A549 (cell line): ENCODE results near the gene AMN. TPM values are rescaled to one million over a fixed set of nuclear protein-coding genes. Genes with fewer than 3 reads are reported as not detected.
A peak's percentile ranks its signal among the peaks of the same experiment; 100 is the strongest.

Source experiments
- ATAC-seq, 2 experiments: fragments of 200-7000 bp in 1 of 2; fragments of >200 bp in 1 of 2; cut with Nextera tagmentation in 1 of 2; cut with Tn5 transposase in 1 of 2; 3 replicates each; pipeline versions ENCODE4 v1.8.0 to v1.9.1; 2018 to 2020; ENCODE audit warnings: mild to moderate bottlenecking in 1 of 2, moderate library complexity in 1 of 2
- CTCF ChIA-PET: fragments of 300-600 bp; sonication (Branson Sonifier 250); formaldehyde crosslinking; extraction: SDS; loops from one replicate; lab custom pipeline; 2021; ENCODE audit warnings: antibody characterized with exemption, inconsistent platforms; lab: Yijun Ruan, JAX
- POLR2A ChIA-PET: fragments of 350-600 bp; formaldehyde crosslinking; extraction: SDS; loops from one replicate; lab custom pipeline; 2021; ENCODE audit warnings: antibody characterized with exemption, inconsistent platforms; lab: Yijun Ruan, JAX
- DNase-seq, 2 experiments: peaks; one replicate each; pipeline versions ENCODE4 v3.0.0 to v3.0.0-alpha.2; 2011 to 2016; ENCODE audit warnings: low read depth in 1 of 2, low spot score in 1 of 2
- FAIRE-seq: peaks from 2 replicates; lab custom pipeline; 2011; peaks lifted over from hg19 to GRCh38; lab: Jason Lieb, UNC
- H3K27ac ChIP-seq, 2 experiments: fragments of >200 bp; sonication (Bioruptor Twin); formaldehyde crosslinking; 3 replicates each; pipeline ENCODE4 v1.5.1; 2016 to 2017
- H3K4me1 ChIP-seq: fragments of >200 bp; sonication (Bioruptor Twin); formaldehyde crosslinking; 3 replicates; pipeline ENCODE4 v1.6.1; 2016
- H3K4me2 ChIP-seq: fragments of >200 bp; sonication (Bioruptor Twin); formaldehyde crosslinking; 3 replicates; pipeline ENCODE4 v1.6.1; 2016
- H3K4me3 ChIP-seq: fragments of >200 bp; sonication (Bioruptor Twin); formaldehyde crosslinking; 3 replicates; pipeline ENCODE4 v1.5.1; 2016
- H3K9me3 ChIP-seq: fragments of >200 bp; sonication (Bioruptor Twin); formaldehyde crosslinking; 3 replicates; pipeline ENCODE4 v1.6.1; 2016
- CBX8 ChIP-seq: fragments of 200-600 bp; sonication (generic); IDR thresholded peaks from 2 replicates; pipeline ENCODE4 v1.6.1; 2016
- CHD4 ChIP-seq: fragments of 200-600 bp; sonication (generic); IDR thresholded peaks from 2 replicates; pipeline ENCODE4 v1.6.1; 2016; ENCODE audit warnings: antibody characterized with exemption, mild to moderate bottlenecking, borderline replicate concordance
- ESRRA ChIP-seq: fragments of 150-350 bp; IDR thresholded peaks from 2 replicates; pipeline ENCODE4 v1.6.1; 2014; ENCODE audit warnings: mild to moderate bottlenecking, low read length, borderline replicate concordance
- FOSB ChIP-seq: fragments of 250-450 bp; sonication (Bioruptor Pico); IDR thresholded peaks from 2 replicates; pipeline ENCODE4 v1.5.0; 2020; ENCODE audit warnings: mild to moderate bottlenecking, moderate library complexity
- FOXS1 ChIP-seq: fragments of 250-450 bp; sonication (Bioruptor Pico); IDR thresholded peaks from 2 replicates; pipeline ENCODE4 v1.5.0; 2020; ENCODE audit warnings: mild to moderate bottlenecking, moderate library complexity
- HOXA7 ChIP-seq: fragments of 250-450 bp; sonication (Bioruptor Pico); IDR thresholded peaks from 2 replicates; pipeline ENCODE4 v1.5.0; 2020; ENCODE audit warnings: mild to moderate bottlenecking, moderate library complexity
- JUN ChIP-seq, 2 experiments: fragments of >200 bp; sonication (Bioruptor Twin); formaldehyde crosslinking; IDR thresholded peaks; 2 replicates in 1 of 2; 3 replicates in 1 of 2; pipeline ENCODE4 v1.6.1; 2016 to 2017
- JUNB ChIP-seq: fragments of >200 bp; sonication (Bioruptor Twin); formaldehyde crosslinking; IDR thresholded peaks from 2 replicates; pipeline ENCODE4 v1.6.1; 2016
- MYC ChIP-seq: IDR thresholded peaks from 2 replicates; pipeline ENCODE4 v1.6.1; 2012; ENCODE audit warnings: mild to moderate bottlenecking, inconsistent platforms, low read length, improper control_type of control experiment, borderline replicate concordance
- NFE2L2 ChIP-seq: fragments of 150-350 bp; conservative IDR thresholded peaks from 2 replicates; pipeline ENCODE4 v1.6.1; 2014; ENCODE audit warnings: low read length
- NPAS2 ChIP-seq: fragments of 250-450 bp; sonication (Bioruptor Pico); IDR thresholded peaks from 2 replicates; pipeline ENCODE4 v1.8.0; 2022; ENCODE audit warnings: mild to moderate bottlenecking, moderate library complexity, borderline replicate concordance
- PHF8 ChIP-seq: fragments of 200-600 bp; sonication (generic); IDR thresholded peaks from 2 replicates; pipeline ENCODE4 v1.6.1; 2016; ENCODE audit warnings: low read depth, mild to moderate bottlenecking, antibody characterized with exemption, moderate library complexity, borderline replicate concordance
- POLR2A ChIP-seq: IDR thresholded peaks from 2 replicates; pipeline ENCODE4 v1.6.1; 2012; ENCODE audit warnings: mild to moderate bottlenecking, low read length
- RAD21 ChIP-seq, 2 experiments: fragments of >200 bp in 1 of 2; sonication (Bioruptor Twin) in 1 of 2; formaldehyde crosslinking in 1 of 2; IDR thresholded peaks in 1 of 2; conservative IDR thresholded peaks in 1 of 2; 2 replicates in 1 of 2; 3 replicates in 1 of 2; pipeline ENCODE4 v1.6.1; 2012 to 2018; ENCODE audit warnings: inconsistent platforms in 1 of 2
- RARB ChIP-seq: fragments of 250-450 bp; sonication (Bioruptor Pico); IDR thresholded peaks from 2 replicates; pipeline ENCODE4 v1.8.0; 2021; ENCODE audit warnings: mild to moderate bottlenecking, moderate library complexity
- RNF2 ChIP-seq: fragments of 200-600 bp; sonication (generic); IDR thresholded peaks from 2 replicates; pipeline ENCODE4 v1.6.1; 2016; ENCODE audit warnings: low read depth, mild to moderate bottlenecking, antibody characterized with exemption, moderate library complexity, borderline replicate concordance
- SREBF2 ChIP-seq: fragments of 450-650 bp; IDR thresholded peaks from 2 replicates; pipeline ENCODE4 v1.6.1; 2014; ENCODE audit warnings: mild to moderate bottlenecking, moderate library complexity
- TFCP2L1 ChIP-seq: fragments of 250-450 bp; sonication (Bioruptor Pico); IDR thresholded peaks from 2 replicates; pipeline ENCODE4 v1.5.0; 2021; ENCODE audit warnings: mild to moderate bottlenecking
- TP53 ChIP-seq: fragments of 250-450 bp; sonication (Bioruptor Pico); IDR thresholded peaks from 2 replicates; pipeline ENCODE4 v1.5.0; 2021; ENCODE audit warnings: mild to moderate bottlenecking, moderate library complexity
- ZFP36 ChIP-seq: fragments of 450-650 bp; IDR thresholded peaks from 2 replicates; pipeline ENCODE4 v1.6.1; 2014; ENCODE audit warnings: borderline replicate concordance; ENCODE audit not compliant: partially characterized antibody
- ZSCAN20 ChIP-seq: fragments of 250-450 bp; sonication (Bioruptor Pico); IDR thresholded peaks from 2 replicates; pipeline ENCODE4 v1.8.0; 2022; ENCODE audit warnings: mild to moderate bottlenecking, moderate library complexity
- WGBS: methylation state at CpG from one replicate; pipeline ENCODE4 v1.1.6; 2017; ENCODE audit errors: missing lambda C conversion rate; 5-methylcytosine and 5-hydroxymethylcytosine counted together
- polyA plus RNA-seq, 4 experiments: library from polyadenylated mRNA; depleted of rRNA in 3 of 4; stranded (reverse); fragments of >200 nt; fragmentation: RNase III in 1 of 4; extraction: RNeasy Plus Mini Kit Qiagen cat#74134 plus additional on column Dnase treatment in 1 of 4; gene quantifications; 2 replicates in 3 of 4; 3 replicates in 1 of 4; pipeline ENCODE4 v1.2.3, GENCODE V29; 2011 to 2017
- TF ChIP-seq, protein P1 (sequence below): fragments of >200 bp; sonication (Bioruptor Twin); formaldehyde crosslinking; IDR thresholded peaks from 3 replicates; pipeline ENCODE4 v1.6.1; 2016
- TF ChIP-seq, protein P2 (sequence below): fragments of 250-450 bp; sonication (Bioruptor Pico); IDR thresholded peaks from 2 replicates; pipeline ENCODE4 v1.5.0; 2020; ENCODE audit warnings: low read depth, mild to moderate bottlenecking, moderate library complexity
- TF ChIP-seq, protein P3 (sequence below): fragments of 250-450 bp; sonication (Bioruptor Pico); IDR thresholded peaks from 2 replicates; pipeline ENCODE4 v1.5.0; 2021; ENCODE audit warnings: mild to moderate bottlenecking, moderate library complexity, borderline replicate concordance

The AMN gene
- polyA plus RNA-seq, 2 of the 4 experiments (the other 2 are of a cell fraction) = 0.25 to 0.58 TPM

DNA sequence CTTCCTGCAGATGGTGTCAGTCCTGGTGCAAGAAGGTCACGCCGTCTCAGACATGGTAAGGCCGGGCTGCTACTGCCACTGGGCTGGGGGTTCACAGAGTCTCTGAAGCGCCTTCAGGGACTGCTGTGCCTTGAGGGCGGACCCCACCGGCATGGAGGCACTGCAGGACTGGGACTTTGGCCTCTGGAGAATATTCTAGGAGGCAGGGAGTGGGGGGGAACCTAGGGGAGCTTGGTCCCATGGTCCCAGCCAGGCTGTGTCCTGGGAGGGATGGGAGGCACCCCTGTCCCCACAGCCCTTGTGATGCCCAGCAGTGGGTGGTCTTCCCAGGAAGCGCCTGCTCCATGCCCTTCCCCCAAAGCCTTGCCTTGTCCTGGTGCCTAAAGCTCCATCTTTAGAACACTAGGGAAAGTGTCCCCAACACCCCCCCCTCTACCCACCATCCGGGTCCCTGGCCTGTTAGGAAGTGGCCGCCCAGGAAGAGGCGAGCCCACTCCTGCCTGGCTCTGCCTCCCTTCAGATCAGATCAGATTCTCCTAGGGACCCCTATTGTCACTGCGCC lies 1.5 kb downstream of the AMN start:
- H3K4me3 ChIP-seq = no peak overlapping the region
- ATAC-seq (no peak), FAIRE-seq (no peak), DNase-seq (no peak)
- H3K27ac ChIP-seq = no peak overlapping the region
- CTCF ChIA-PET = interaction anchor here (0.9 to 1.4 kb wide), 4 partner anchors 213 to 399 kb away, joined by 3 to 6 read pairs (median 3); no protein-coding TSS in a partner anchor
- 92% methylated on average over 9 of the region's 11 CpGs for WGBS
- H3K4me1 ChIP-seq = peaks cover 8% of the 10 kb centered on the region
- TF ChIP-seq, protein P1, sequence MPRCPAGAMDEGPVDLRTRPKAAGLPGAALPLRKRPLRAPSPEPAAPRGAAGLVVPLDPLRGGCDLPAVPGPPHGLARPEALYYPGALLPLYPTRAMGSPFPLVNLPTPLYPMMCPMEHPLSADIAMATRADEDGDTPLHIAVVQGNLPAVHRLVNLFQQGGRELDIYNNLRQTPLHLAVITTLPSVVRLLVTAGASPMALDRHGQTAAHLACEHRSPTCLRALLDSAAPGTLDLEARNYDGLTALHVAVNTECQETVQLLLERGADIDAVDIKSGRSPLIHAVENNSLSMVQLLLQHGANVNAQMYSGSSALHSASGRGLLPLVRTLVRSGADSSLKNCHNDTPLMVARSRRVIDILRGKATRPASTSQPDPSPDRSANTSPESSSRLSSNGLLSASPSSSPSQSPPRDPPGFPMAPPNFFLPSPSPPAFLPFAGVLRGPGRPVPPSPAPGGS = no peak
- TF ChIP-seq ZSCAN20 (CRISPR knock-in tag) (no peak), HOXA7 (no peak), NPAS2 (CRISPR knock-in tag) (no peak), TFCP2L1 (CRISPR knock-in tag) (no peak), FOSB (CRISPR knock-in tag) (no peak)
- POLR2A ChIA-PET = no interaction called here
- H3K4me2 ChIP-seq = no peak overlapping the region
- H3K9me3 ChIP-seq = no peaks in the 10 kb centered on the region

DNA sequence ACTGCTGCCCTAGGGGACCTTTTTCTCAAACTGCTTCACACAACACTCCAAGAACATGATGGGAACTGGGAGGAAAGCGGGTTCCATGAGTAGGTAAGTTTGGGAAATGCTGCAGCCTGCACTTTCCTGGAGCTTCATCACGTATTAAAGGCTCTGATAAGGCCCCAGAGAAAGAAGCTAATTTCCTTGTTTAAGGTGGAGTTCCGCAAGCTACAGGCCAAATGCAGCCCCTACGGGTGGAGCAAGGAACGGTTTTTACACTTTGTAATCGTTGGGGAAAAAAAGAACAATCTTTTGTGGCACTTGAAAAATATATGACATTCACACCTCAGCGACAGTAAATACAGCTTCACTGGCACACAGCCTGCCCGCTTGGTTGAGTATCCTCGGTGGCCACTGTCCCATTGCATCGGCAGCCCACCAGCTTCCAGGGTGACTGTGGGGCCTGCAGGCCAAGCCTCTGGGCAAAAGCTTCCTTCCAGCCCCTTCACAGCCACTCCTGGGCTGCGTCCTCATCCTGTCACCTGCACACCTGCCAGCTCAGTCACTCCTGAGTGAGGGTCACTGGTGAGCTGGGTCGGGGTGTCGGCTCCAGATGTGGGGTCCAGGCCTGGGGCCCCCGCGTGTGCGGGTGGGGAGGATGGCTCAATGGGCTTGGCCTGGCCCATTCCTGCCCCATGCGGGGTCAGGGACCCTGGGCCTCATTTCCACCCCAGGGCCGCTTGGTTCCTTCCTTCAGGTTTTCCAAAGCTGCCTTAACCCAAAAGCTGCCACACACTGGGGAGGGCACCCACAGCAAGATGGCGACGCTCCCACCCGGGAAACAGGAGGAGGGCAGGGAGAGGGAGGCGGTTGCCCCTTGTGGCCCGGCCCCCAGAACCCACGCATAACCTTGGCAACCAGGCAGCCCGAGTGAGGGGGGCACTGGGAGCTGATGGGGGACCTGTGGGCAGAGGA lies 2.4 kb downstream of the AMN start:
- ChIA-PET POLR2A (interaction anchor here (0.6 kb wide), 1 partner anchor 494 kb away, joined by 5 read pairs; no protein-coding TSS in a partner anchor), CTCF (interaction anchor here (0.6 to 1.4 kb wide), 4 partner anchors 128 to 400 kb away, joined by 3 to 6 read pairs (median 4); no protein-coding TSS in a partner anchor)
- Histone ChIP-seq H3K4me1 (peaks cover 8% of the 10 kb centered on the region), H3K27ac (no peak overlapping the region), H3K4me3 (no peak overlapping the region), H3K9me3 (no peaks in the 10 kb centered on the region), H3K4me2 (no peak overlapping the region)
- WGBS = 83% methylated on average over 21 of the region's 25 CpGs
- DNase-seq (no peak), FAIRE-seq (no peak), ATAC-seq (no peak)
- TF ChIP-seq RAD21 (conservative IDR thresholded peaks at IDR 0.05 in 1 of 2, IDR thresholded peaks at IDR 0.05 in 1 of 2) = peak in 1 of 2 experiments; percentile 28; a peak in 2 of 5 replicates
- no peak for TF ChIP-seq POLR2A
- TF ChIP-seq, protein P2, sequence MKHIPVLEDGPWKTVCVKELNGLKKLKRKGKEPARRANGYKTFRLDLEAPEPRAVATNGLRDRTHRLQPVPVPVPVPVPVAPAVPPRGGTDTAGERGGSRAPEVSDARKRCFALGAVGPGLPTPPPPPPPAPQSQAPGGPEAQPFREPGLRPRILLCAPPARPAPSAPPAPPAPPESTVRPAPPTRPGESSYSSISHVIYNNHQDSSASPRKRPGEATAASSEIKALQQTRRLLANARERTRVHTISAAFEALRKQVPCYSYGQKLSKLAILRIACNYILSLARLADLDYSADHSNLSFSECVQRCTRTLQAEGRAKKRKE (CRISPR knock-in tag) = no peak
- TF ChIP-seq CBX8 = no peak

DNA sequence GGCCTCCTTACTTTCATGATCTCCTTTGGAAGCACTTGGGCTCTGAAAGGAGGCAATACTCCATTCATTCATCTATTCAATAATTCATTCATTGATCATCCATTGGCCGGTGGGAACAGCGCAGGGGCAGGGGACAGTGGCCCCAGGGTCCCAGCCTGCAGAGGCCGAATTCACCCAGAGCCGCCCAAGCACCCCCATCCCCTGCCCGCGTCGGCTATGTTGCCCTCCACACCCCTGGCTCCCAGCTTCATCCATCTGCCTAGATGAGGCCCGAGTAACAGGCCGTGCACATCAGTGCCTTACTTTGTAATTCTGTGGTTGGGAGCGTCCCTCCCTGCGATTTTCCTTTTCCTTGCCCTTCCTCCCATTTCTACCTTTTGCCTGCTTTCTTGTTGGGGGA lies 3.2 kb downstream of the AMN start:
- ATAC-seq (0 out of 6 replicates have a peak, but pooled peaks of 1 of the 2 experiments have one; percentile 3), DNase-seq (no peak), FAIRE-seq (no peak)
- no peak for TF ChIP-seq TP53 (CRISPR knock-in tag)
- no peak for TF ChIP-seq HOXA7
- no peak for TF ChIP-seq MYC
- no peak for TF ChIP-seq RARB
- TF ChIP-seq ZFP36 = no peak
- TF ChIP-seq FOXS1 (CRISPR knock-in tag) = no peak
- TF ChIP-seq JUNB = no peak
- TF ChIP-seq CHD4 = no peak
- TF ChIP-seq JUN (IDR thresholded peaks at IDR 0.05) = no peak
- TF ChIP-seq, protein P3, sequence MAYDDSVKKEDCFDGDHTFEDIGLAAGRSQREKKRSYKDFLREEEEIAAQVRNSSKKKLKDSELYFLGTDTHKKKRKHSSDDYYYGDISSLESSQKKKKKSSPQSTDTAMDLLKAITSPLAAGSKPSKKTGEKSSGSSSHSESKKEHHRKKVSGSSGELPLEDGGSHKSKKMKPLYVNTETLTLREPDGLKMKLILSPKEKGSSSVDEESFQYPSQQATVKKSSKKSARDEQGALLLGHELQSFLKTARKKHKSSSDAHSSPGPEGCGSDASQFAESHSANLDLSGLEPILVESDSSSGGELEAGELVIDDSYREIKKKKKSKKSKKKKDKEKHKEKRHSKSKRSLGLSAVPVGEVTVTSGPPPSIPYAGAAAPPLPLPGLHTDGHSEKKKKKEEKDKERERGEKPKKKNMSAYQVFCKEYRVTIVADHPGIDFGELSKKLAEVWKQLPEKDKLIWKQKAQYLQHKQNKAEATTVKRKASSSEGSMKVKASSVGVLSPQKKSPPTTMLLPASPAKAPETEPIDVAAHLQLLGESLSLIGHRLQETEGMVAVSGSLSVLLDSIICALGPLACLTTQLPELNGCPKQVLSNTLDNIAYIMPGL (CRISPR knock-in tag) = no peak
- TF ChIP-seq PHF8 = no peak
- TF ChIP-seq RNF2 = no peak
- no peak for TF ChIP-seq SREBF2
- TF ChIP-seq NFE2L2 = no peak
- TF ChIP-seq ESRRA = no peak
- peaks cover 8% of the 10 kb centered on the region for H3K4me1 ChIP-seq
- 83% methylated on average over 11 of the region's 11 CpGs for WGBS
- no peak overlapping the region for H3K4me2 ChIP-seq
- no peak overlapping the region for H3K27ac ChIP-seq
- H3K4me3 ChIP-seq = no peak overlapping the region
- POLR2A ChIA-PET = interaction anchor here (0.6 kb wide), 1 partner anchor 495 kb away, joined by 5 read pairs; no protein-coding TSS in a partner anchor
- H3K9me3 ChIP-seq = no peaks in the 10 kb centered on the region
- CTCF ChIA-PET = interaction anchor here (1.3 to 1.4 kb wide), 2 partner anchors 231 to 401 kb away, joined by 3 to 6 read pairs; no protein-coding TSS in a partner anchor
